Endothelial cell of umbilical vein (primary cell): Measurements from ENCODE around the gene TADA2A.

Experiments used
- EZH2 ChIP-seq: IDR thresholded peaks from 2 replicates; pipeline ENCODE4 v1.6.1; 2012; ENCODE audit warnings: borderline replicate concordance, low read depth, mild to moderate bottlenecking, moderate library complexity, low read length, inconsistent platforms; ENCODE audit not compliant: severe bottlenecking
- POLR2A ChIP-seq: IDR thresholded peaks from 2 replicates; pipeline ENCODE4 v1.6.1; 2012; ENCODE audit warnings: low read depth, mild to moderate bottlenecking, control low read depth, low read length
- POLR2AphosphoS5 ChIP-seq: IDR thresholded peaks from 2 replicates; pipeline ENCODE4 v1.6.1; 2012; ENCODE audit warnings: low read depth, mild to moderate bottlenecking, control low read depth, low read length, moderate library complexity; ENCODE audit not compliant: insufficient read depth
- TF ChIP-seq, protein P1 (sequence below), 2 donors: IDR thresholded peaks; 1 replicate in 1 of 2; 2 replicates in 1 of 2; pipeline ENCODE4 v1.5.1; 2011; ENCODE audit warnings: low read length in 2 of 2, mild to moderate bottlenecking in 2 of 2, moderate library complexity in 2 of 2, control low read depth in 1 of 2, inconsistent platforms in 1 of 2, low read depth in 1 of 2; ENCODE audit not compliant: insufficient read depth in 1 of 2; ENCODE audit errors: extremely low read depth in 1 of 2
- TF ChIP-seq, protein P2 (sequence below): IDR thresholded peaks from 2 replicates; pipeline ENCODE4 v1.6.1; 2011; ENCODE audit not compliant: insufficient read depth, insufficient read length

DNA sequence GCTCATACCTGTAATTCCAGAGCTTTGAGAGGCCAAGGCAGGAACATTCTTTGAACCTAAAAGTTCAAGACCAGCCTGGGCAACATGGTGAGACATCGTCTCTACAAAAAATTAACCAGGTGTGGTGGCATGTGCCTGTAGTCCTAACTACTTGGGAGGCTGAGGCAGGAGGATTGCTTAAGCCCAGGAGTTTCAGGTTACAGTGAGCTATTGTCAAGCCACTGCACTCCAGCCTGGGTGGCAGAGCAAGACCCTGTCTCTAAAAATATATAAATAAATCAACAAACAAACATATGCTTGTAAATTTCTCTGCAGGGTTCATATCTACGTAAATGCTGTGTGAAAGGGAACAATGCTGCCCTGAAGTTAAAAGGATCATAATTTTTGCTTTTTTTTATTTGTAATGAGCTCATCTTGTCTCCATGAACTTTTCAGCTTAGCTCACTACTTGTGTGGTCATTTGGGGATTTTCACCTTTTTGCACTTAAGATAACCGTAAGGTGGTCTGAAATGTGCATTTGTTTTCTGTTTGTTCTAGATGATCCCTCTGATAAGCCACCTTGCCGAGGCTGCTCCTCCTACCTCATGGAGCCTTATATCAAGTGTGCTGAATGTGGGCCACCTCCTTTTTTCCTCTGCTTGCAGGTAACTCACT lies 16.4 kb downstream of the TADA2A start:
- TF ChIP-seq, protein P1, sequence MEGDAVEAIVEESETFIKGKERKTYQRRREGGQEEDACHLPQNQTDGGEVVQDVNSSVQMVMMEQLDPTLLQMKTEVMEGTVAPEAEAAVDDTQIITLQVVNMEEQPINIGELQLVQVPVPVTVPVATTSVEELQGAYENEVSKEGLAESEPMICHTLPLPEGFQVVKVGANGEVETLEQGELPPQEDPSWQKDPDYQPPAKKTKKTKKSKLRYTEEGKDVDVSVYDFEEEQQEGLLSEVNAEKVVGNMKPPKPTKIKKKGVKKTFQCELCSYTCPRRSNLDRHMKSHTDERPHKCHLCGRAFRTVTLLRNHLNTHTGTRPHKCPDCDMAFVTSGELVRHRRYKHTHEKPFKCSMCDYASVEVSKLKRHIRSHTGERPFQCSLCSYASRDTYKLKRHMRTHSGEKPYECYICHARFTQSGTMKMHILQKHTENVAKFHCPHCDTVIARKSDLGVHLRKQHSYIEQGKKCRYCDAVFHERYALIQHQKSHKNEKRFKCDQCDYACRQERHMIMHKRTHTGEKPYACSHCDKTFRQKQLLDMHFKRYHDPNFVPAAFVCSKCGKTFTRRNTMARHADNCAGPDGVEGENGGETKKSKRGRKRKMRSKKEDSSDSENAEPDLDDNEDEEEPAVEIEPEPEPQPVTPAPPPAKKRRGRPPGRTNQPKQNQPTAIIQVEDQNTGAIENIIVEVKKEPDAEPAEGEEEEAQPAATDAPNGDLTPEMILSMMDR (IDR thresholded peaks at IDR 0.05; ENCODE audit: extremely low read depth in 1 of 2, insufficient read depth in 1 of 2, low read depth in 1 of 2, low read length in 2 of 2), result no peak
- no peak for TF ChIP-seq POLR2AphosphoS5
- no peak for TF ChIP-seq POLR2A
- no peak for TF ChIP-seq EZH2
- TF ChIP-seq, protein P2, sequence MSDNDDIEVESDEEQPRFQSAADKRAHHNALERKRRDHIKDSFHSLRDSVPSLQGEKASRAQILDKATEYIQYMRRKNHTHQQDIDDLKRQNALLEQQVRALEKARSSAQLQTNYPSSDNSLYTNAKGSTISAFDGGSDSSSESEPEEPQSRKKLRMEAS, result no peak
